Left lung (tissue), 10 donors: Measurements from ENCODE around the gene SLC35G1. TPM values are rescaled to one million over a fixed set of nuclear protein-coding genes. Genes with fewer than 3 reads are reported as not detected.

ENCODE experiments used
- ATAC-seq: fragments of 200-7000 bp; cut with Tn5 transposase; one replicate; pipeline ENCODE4 v1.9.1; 2020; ENCODE audit warnings: moderate library complexity
- DNase-seq, 4 donors: peaks; one replicate each; pipeline ENCODE4 v3.0.0-alpha.2; 2013 to 2020
- H3K27ac ChIP-seq, 2 donors: fragments of 200-600 bp; sonication (generic) in 1 of 2; one replicate each; pipeline versions ENCODE4 v1.5.0 to v1.8.0; 2020 to 2021
- H3K27me3 ChIP-seq, 2 donors: fragments of 200-600 bp; sonication (generic) in 1 of 2; one replicate each; pipeline versions ENCODE4 v1.5.0 to v1.8.0; 2020 to 2021
- H3K36me3 ChIP-seq, 2 donors: fragments of 200-600 bp; sonication (generic) in 1 of 2; one replicate each; pipeline versions ENCODE4 v1.5.0 to v1.8.0; 2020 to 2021
- H3K4me1 ChIP-seq, 2 donors: fragments of 200-600 bp; one replicate each; pipeline ENCODE4 v1.8.0; 2021
- H3K4me3 ChIP-seq, 2 donors: fragments of 200-600 bp; sonication (generic) in 1 of 2; one replicate each; pipeline versions ENCODE4 v1.5.0 to v1.8.0; 2020 to 2021; ENCODE audit warnings: mild to moderate bottlenecking in 1 of 2
- H3K9me3 ChIP-seq, 2 donors: fragments of 200-600 bp; sonication (generic) in 1 of 2; one replicate each; pipeline versions ENCODE4 v1.5.0 to v1.8.0; 2020 to 2021
- intact Hi-C, 2 donors: fragments of 100-400 bp; cut with DNase I; formaldehyde crosslinking; loops; one replicate each; pipeline versions ENCODE4 v1.11.2 to v1.14.2; 2022
- polyA plus RNA-seq, 6 donors: library from polyadenylated mRNA; unstranded; fragments of 120-200 nt; gene quantifications; one replicate each; pipeline ENCODE4 v1.2.1, GENCODE V29; 2013; ENCODE audit not compliant: insufficient read length in 6 of 6
- total RNA-seq, 2 donors: library from RNA; stranded (reverse); fragmentation: NEBNext Ultra II Directional; extraction: Animal tissue kit (Norgen Biotek cat#: 25700); gene quantifications; one replicate each; pipeline ENCODE4 v1.2.1, GENCODE V29; 2021
- TF ChIP-seq, protein P1 (sequence below), 2 donors: fragments of 200-600 bp; sonication (generic) in 1 of 2; IDR thresholded peaks; one replicate each; pipeline versions ENCODE4 v1.5.0 to v1.8.0; 2021; ENCODE audit warnings: antibody characterized with exemption in 2 of 2
- donor health status: DM: no; HTN: yes; CAD: no.
- donor health status: DM: no; HTN: no; CAD: no.

SLC35G1 gene
- total and polyA plus RNA-seq, 8 donors = 3.7 to 8.7 (median 7.5) TPM

DNA sequence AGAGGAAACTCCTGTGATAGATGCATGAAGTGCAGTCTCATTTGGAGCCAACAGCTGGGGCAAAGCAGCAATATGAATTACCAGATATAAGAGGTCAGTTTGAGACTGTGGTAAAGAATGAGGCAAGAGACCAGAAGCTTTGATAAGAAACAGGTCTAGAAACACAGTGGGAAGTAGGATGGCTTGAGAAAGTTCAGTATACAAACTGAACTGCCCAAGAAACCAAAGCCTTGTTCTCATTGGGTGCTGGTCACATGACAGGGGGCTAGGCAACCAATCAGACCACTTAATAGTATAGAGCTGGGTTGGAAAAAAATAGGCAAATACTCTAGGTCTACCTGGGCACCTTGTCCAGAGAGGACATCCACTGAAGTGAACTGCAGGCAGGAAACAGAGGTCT lies 53.7 kb downstream of the SLC35G1 start:
- H3K27me3 ChIP-seq = no peaks in the 10 kb centered on the region
- no peak overlapping the region for H3K4me3 ChIP-seq
- ATAC-seq (no peak), DNase-seq (no peak)
- H3K4me1 ChIP-seq = no peaks in the 10 kb centered on the region
- H3K9me3 ChIP-seq = no peaks in the 10 kb centered on the region
- intact Hi-C loops = no loop called here
- H3K36me3 ChIP-seq = no peaks in the 10 kb centered on the region
- TF ChIP-seq, protein P1, sequence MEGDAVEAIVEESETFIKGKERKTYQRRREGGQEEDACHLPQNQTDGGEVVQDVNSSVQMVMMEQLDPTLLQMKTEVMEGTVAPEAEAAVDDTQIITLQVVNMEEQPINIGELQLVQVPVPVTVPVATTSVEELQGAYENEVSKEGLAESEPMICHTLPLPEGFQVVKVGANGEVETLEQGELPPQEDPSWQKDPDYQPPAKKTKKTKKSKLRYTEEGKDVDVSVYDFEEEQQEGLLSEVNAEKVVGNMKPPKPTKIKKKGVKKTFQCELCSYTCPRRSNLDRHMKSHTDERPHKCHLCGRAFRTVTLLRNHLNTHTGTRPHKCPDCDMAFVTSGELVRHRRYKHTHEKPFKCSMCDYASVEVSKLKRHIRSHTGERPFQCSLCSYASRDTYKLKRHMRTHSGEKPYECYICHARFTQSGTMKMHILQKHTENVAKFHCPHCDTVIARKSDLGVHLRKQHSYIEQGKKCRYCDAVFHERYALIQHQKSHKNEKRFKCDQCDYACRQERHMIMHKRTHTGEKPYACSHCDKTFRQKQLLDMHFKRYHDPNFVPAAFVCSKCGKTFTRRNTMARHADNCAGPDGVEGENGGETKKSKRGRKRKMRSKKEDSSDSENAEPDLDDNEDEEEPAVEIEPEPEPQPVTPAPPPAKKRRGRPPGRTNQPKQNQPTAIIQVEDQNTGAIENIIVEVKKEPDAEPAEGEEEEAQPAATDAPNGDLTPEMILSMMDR (IDR thresholded peaks at IDR 0.05) = no peak
- H3K27ac ChIP-seq = no peak overlapping the region

DNA sequence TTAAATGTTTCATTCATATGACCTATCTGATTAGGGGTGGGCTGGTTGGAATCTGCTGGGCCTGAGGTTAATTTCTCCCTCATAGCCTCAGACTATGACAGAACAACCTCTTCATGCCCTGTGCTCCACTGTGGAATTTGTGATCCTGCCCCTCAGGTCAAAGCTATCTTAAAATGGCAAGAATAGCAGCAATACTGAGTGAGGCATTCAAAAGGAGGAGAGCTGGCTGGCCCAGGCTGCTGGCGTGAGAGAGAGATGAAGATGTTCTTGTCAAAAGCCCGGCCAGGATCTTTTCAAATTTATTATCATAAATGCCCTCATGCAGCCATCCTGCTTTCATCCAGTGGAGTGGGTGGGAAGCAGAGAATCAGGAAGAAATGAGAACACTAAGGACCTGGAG lies 58.1 kb downstream of the SLC35G1 start:
- H3K4me1 ChIP-seq = no peaks in the 10 kb centered on the region
- TF ChIP-seq, protein P1 (IDR thresholded peaks at IDR 0.05) = no peak
- no peak for ATAC-seq

More for the DNA sequence above, 58.1 kb downstream of the SLC35G1 start:
- H3K27ac ChIP-seq = no peak overlapping the region
- no peak for DNase-seq
- H3K36me3 ChIP-seq = no peaks in the 10 kb centered on the region
- H3K27me3 ChIP-seq = no peaks in the 10 kb centered on the region
- no peaks in the 10 kb centered on the region for H3K9me3 ChIP-seq
- H3K4me3 ChIP-seq = no peak overlapping the region
- intact Hi-C loops = no loop called here

Other genes starting within 250 kb of the SLC35G1 start
- 10 to 100 TPM; 13.6 to 15.9 TPM for gene FRA10AC1, start 191.4 kb upstream of the SLC35G1 start, total RNA-seq
- 10 to 100 TPM; 45.4 to 61.6 (median 51.4) TPM for gene FRA10AC1, start 191.4 kb upstream of the SLC35G1 start, polyA plus RNA-seq
- gene LGI1, start 136.0 kb upstream of the SLC35G1 start, total RNA-seq = not detected
- gene LGI1, start 136.0 kb upstream of the SLC35G1 start, polyA plus RNA-seq = under 1 TPM; 0.07 to 0.13 (median 0.10) TPM
- 1 to 10 TPM; 6.9 to 9.8 TPM for gene PLCE1, start 100.0 kb downstream of the SLC35G1 start, total RNA-seq
- 10 to 100 TPM; 17.2 to 26.7 (median 21.1) TPM for gene PLCE1, start 100.0 kb downstream of the SLC35G1 start, polyA plus RNA-seq